GM19372 (cell line): Measurements from ENCODE around the gene RHEX.

Source experiments
- ATAC-seq: cut with Tn5 transposase; IDR thresholded peaks from one replicate; pipeline ENCODE4 v1.9.1; 2021; ENCODE audit warnings: mild to moderate bottlenecking, low read depth, moderate library complexity; ENCODE audit not compliant: unreplicated experiment

RHEX gene

DNA sequence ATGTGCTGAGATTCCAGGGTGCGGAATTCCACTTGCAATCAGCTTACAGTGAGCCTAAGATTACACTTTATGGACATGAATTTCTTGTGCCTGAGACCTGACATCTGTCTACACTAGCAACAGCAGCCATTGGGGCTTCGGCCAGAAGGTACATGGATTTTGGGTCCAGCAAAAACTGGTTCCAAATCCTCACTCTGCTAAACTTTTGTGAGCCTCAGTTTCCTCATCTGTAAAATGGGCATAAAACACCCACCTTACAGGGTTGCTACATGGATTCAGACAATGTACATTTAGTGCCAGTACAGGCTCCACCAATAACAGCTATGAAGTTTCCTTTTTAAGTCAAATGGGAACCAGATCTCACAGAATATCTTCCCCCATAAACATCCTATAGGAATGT is 30.8 kb downstream of the RHEX start:
- no peak for ATAC-seq

DNA sequence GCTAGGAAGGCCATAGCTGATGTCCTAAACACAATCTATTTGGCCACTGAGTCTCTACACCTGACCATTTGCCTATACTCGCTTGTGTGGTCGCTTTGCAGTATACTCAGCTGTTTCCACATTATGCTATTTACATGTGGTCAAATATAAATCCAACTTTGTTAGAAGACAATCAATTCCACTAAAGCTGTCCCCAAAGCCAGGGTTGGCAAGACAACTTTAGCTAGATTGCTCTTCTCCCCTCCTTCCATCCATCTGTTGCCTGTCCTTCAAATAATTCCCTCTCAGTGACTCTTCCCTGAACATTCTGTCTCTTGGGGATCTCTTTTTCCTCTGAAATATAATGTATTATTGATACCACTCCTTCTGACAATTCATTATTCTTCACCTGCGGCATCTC is 34.1 kb downstream of the RHEX start:
- no peak for ATAC-seq

DNA sequence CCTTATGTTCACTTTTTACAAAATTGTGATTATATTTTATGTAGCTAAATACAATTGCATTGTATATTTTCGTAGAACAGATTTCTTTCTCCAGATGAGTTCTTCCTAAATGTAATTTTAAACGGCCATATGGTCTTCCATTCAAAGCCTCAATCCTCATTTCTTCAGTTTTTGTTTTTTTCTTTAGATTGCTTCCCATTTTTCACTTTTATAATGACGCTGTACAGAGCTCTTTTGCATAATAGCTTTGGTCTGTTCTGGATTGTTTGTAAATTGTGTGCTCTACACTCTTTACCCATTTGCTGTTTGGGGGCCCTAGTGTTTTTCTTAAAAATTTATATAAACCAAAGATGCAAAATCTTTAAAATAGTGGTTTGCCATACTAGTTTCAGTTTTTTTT is 36.4 kb downstream of the RHEX start:
- ATAC-seq: no peak

DNA sequence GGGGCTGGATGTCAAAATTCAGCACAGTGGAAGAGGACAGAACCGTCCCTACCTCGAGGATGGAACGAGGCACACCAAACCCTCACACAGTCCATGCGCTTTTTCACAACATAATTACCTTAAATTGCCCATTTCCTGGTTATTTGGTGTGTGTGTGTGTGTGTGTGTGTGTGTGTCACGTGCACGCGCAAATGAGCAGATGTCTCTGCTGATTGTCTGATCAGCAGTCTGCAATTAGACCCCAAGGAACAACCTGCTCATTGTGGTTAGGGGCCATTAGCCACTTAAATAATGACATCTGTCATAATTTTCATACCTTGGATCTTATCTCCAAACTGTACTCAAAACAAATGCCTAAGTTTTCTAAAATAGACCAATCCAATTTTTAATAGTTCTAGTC is 41.1 kb downstream of the RHEX start:
- no peak for ATAC-seq

DNA sequence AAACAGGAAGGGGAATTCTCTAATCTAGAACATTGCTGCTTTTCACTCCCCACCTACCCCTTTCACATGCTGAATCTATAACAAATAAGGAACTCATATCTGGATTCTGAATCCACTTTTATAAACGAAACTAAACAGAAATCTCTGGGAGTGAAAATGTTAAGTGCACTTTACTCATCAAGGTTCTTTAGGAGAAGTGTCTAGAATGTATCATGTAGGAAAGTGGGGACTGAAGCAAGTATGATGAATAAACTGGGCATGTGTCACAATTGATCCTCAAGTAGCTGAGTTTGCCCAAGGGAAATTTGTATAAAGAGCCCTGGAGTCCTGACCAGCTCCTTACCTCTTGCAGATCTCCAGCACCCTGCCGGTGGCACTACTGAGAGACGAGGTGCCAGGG is 44.4 kb downstream of the RHEX start:
- no peak for ATAC-seq

DNA sequence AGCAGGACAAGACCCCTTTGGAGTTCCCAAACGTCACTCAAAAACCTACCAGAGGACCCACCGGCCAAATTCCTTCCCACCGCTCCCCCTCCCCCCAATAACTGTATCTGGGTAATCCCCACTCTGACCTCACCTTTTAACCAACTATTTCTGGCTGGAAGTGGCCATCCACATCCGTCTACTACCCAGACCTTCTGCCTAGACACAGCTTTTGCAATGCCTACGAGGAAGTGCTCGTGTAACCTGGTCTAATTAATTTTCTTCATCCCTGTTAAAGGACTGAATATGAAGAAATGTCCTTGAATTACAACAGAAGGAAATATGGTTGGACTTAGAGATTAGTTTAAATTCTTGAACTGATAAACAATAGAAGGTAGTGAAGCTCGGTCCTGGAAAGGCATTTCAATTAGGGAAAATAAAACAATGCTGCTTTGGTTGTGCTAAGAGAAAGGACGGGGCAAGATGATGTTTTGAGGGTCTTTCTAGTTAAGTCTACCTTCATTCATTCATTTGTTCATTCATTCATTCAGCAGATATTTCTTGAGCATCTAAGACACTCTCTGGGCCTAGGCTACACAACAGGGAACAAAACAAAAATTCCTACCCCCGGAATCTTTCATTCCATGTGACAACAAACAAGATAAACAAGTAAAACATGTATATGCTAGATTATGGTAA is 45.4 kb downstream of the RHEX start:
- no peak for ATAC-seq

DNA sequence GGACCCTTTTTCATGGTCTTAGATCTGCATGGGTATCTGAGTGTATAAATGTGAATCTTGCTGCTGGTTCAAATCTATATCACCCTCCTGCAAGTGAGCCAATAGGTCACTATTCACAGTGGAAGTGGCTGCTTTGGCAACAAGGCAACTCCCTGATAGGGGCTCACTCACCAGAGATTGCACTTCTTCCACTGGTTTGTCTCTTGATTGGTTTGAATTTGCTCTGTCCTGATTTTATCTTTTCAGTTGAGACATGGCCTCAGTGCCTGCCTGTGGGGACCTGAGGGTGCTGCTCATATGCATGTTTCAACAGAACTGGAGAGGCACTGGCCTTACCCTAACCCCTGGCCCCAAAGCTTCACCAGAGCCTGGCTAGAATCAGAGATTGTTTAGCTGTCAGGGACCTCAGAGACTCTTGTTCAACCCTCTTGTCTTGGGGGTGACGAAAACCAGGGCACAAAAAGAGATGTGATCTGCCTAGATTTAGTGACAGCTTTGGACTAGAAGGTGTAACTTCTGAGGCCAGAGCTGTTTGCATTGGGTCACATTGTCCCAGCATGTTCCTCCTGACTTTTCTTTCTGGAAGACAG is 47.3 kb downstream of the RHEX start:
- no peak for ATAC-seq

DNA sequence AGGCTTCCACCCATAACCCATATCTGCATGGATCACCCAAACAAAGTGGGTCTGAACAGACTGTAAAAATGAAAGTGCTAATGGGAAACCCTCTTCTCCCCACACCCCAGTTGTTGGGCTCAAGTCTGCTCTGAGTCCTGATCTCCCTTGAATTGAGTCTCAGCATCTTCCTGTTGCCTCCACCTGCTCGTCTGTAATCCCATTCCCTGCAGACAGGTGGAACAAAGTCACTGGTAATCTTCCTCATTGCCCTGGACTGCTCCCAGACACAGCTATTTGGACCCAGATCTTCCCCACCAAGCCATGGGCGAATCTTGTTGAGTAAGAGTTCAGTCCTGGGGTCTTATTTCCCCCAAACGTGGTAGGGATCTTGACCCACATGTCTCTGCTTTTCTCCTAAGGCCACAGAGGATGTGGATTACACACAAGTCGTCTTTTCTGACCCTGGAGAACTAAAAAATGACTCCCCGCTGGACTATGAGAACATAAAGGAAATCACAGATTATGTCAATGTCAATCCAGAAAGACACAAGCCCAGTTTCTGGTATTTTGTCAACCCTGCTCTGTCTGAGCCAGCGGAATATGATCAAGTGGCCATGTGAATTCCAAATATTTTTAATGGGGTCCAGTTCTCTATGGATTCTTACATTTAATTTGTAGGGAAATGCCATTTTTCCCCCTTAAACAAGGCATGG is 48.5 kb downstream of the RHEX start:
- ATAC-seq: no peak

DNA sequence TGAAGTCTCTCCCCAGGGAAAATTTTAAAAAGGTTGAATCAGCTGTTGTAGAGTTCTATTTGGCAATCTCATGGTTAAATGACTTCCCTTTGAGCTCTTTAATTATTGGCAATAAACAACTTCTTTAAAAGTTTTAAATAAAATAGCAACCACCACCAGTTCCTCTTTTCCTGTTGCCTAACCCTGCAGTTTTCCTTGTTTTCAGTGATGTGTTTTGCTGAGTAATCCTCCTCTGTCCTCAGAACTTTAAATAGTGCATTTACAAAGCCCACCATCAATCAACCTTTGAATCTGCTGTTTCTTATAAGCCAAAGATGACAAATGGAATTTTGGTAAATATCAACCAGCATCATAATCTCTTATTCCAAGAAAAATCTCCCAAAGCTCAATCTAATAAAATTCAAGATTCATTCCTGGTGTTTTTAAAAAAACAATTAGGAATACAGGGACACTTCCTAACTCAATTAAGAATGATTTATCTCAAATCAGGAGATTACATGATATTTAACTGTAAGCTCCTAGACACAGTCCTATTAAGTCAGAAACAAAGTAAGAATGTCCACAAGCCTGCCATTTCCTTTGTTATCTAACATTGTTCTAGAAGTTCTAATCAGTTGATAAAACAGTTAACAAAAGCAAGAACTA is 49.4 kb downstream of the RHEX start:
- no peak for ATAC-seq

DNA sequence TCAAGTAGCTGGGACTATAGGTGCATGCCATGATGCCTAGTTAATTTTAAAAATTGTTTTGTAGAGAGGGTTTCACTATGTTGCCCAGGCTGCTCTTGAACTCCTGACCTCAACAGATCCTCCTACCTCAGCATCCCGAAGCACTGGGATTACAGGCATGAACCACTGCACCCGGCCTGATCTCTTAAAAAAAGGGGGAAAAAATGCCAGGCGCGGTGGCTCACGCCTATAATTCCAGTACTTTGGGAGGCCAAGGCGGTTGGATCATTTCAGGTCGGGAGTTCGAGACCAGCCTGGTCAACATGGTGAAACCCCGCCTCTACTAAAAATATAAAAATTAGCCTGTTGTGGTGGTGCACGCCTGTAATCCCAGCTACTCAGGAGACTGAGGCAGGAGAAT is 51.0 kb downstream of the RHEX start:
- ATAC-seq: no peak

DNA sequence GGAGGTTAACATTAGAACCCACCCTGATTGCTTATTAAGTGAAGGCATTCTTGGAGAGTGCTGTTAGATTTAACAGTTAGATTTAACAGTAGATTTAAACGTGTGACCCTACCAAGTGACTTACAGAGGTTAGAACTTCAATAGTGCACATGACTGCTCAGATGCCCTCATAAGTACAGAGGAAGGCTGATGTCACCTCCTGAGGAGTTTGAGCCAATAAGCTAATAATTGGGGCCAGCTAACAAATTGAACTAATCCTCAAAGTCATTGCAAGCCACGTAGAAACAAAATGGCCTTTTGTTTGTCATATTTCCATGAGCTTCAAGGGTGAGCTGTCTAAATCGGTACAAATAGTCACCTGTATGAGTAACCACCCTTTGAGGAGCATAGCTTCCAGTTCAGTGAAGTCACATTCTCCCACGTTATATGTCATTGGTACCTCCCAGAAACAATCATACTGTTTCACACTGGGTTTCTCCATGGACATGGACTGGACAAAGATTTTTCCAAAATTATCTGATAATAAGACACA is 52.6 kb downstream of the RHEX start:
- ATAC-seq: no peak

DNA sequence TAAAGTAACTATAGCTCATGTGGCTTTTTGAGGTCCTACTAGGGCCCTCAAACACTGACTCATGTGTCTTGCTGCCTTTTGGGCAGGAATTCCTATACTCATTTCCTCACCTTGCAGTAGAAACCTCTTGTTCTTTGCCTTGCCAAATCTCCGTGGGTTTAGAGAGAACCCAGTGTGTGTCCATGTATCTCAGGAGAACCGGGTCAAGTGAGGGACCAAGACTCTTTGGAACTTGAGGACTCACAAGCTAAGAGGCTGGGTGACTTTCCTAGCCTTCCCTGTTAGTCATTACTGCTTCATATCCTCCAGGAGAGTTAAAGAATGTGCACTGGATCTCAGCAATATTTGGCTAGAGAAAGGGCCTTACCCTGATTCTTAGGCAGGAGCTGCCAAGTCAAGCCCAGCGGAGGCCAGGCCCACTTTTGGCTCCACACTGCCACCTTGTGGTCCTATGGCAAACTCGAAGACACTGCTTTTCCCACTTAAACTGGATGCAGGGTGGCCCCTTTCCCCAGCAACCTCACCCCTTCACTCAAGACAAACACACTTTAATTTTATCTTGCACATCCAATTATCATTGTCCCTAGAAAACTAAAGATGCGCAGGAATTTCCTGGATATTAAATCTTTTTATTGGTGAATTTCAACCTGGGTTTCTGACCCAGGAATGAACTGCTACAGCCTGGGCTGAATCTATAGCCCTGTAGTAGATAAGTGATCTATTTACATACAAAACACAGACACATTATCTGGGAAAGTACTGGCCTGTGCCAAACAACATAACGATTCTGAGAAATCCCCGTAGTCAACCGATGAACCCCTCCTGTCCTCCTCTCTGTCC is 53.6 kb downstream of the RHEX start:
- no peak for ATAC-seq

DNA sequence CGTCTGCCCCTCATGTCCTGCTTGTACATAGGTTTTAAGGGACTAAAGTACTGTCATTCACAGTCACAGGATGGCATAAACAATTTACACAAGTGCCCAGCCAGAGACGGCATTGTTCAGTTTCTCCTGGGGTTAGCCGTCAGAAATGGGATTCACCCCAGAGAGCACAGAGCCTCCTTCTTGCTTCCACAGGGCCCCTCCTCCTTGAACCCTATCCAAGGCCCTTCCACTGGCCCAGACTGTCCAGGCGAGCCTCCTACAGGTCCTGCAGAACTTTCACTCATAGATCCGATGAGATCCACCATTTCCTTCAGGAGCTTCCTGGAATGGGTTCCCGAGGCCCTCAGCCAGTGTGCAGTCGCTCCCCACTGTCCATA is 54.2 kb downstream of the RHEX start:
- ATAC-seq: no peak

DNA sequence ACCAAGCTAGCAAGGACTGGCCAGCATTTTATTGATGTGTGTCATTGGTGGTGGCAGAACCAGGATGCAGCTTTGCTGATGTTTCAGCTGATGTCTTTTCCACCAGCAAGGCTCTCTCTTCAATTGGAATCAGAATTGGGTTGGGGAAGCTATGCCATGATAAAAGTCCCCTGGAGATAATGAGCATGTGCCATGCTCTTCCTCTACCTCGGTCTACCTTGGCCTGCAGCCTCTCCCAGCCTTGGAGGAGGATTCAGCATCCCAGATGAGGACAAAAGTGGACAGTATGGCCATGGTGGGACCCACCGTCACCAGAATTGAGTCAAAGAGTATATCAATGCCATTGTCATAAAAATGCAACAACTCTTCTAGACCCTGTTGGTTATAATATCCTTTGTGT is 55.7 kb downstream of the RHEX start:
- no peak for ATAC-seq

DNA sequence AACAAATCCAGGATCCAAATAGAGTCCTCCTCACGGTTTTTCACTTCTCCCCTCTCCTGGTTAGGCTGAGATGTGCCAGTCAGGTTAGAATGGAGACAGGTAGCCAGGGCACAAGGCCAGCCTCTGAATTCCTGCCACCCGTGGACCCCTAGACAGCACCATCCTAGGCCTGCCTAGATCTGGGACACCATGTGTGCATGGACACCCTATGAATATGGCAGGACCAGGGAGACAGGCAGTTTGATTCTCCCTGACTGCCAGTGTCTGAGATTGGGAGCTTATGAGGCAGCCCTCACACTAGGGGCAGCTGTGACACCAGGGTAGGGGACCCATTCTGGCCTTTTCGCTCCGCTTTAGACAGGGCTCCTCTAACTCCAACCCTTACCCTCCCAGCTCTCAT is 56.7 kb downstream of the RHEX start:
- ATAC-seq: no peak

DNA sequence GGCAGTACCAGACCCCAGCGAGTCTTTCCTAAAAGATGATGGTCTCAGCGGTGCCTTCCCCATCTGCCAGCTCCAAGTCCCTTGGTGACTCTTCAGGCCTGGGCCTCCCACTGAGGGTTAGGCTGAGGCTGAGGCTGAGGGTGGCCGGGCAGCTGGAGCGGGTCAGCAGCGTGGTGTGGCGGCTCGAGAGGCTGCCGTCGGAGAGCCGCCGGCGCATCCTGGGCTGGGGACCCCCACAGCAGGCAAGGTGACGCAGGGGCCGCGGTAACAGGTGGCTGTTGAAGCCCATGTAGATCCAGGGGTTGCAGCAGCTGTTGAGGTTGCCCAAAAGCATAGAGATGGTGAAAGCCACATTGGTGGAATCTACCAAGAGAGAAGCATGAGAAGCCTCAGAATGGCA is 57.2 kb downstream of the RHEX start:
- ATAC-seq: no peak

DNA sequence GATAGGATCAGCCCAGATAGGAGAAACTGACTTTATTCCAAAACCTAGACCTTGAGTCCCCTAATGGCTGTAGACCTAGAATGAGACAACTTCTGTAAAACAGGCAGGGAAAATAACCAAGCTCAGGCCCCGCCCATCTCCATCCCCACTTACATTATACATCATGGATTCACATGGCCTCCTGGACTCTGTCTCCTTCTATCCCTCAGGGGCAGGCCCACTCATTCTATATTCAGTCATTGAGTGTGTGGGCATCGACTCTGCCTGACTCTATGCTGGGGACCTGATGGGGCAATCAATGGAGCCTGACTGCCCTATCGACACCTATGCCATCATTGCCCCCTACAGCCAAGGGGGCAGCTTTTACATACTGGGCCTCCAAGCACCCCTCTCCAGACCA is 57.8 kb downstream of the RHEX start:
- no peak for ATAC-seq

DNA sequence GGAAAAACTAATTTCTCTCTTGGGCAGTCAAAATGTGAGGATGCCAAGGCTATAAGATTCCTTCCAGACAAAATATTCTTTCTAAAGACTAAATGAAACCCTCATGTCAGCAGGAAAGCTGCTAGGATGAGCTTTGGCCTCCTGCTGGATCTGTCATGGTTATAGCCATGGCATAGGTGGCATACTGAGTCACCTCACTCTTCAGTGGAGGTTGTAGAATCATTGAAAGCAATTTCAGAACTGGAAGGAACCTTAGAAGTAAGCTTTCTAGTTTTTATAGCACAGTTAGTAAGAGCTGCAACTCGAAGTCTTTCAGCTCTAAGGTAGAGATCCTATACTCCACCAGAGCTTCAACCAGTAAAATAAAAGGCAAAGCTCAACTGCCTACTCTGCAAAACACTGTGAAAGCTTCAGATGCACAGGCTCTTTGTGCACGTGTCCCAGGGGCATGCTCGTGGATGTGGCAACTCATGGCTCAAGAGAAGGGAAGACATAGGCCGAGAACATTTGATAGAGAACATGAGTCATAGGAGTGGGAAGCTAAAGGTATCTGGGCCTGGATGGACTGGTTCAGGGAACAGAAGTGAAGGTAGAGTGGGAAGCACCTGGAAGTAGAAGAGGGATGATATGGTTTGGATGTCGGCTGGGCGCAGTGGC is 58.4 kb downstream of the RHEX start:
- no peak for ATAC-seq

DNA sequence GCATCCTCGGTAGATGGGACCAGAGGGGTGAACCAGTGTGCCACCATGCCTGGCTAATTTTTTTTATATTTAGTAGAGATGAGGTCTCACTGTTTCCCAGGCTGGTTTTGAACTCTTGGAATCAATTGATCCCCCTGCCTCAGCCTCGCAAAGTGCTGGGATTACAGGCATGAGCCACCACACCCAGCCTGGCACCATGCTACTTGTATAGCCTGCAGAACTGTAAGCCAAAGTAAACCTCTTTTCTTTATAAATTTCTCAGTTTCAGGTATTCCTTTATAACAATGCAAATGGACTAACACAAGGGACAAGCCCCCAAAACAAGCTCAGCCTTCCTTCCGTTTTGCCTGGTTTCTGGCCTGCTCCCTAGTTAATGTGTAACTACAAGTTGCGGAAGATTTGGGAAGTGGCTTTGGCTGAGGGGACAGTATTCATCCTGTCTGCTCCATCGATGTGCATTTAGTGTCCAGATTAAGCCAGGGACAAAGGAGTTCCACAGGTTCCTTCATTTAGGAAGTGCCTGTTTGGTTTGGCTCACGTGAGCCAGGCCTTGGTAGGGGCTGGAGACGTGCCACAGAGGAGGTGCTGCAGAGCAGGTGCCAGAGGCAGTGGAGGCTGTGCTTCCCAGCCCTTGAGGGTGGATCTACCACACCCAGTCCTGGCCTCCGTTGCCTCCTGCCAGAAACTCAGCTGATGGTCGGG is 59.8 kb downstream of the RHEX start:
- ATAC-seq: no peak
